ENCODE results near the gene PCED1A. TPM values are rescaled to one million over a fixed set of nuclear protein-coding genes. Genes with fewer than 3 reads are reported as not detected.
"Not testable (repeated sequence)": the region's sequence is repeated elsewhere in the genome, so short reads cannot be mapped to it uniquely, and the experiment has no call there.

The PCED1A gene
- polyA plus RNA-seq, 4 donors, result 61.1 to 74.4 (median 62.3) TPM

DNA sequence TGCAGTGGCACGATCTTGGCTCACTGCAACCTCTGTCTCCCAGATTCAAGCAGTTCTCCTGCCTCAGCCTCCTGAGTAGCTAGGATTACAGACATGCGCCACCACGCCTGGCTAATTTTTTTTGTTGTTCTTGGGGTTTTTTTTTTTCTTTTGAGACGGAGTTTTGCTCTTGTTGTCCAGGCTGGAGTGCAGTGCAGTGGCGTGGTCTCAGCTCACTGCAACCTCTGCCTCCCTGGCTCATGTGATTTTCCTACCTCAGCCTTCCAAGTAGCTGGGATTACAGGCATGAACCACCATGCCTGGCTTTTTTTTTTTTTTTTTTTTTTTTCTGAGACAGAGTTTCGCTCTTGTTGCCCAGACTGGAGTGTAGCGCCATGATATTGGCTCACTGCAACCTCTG, 9.2 kb downstream of the PCED1A start:
- DNase-seq (ENCODE audit: low read depth in 4 of 4, low spot score in 3 of 4), result not testable (repeated sequence)

DNA sequence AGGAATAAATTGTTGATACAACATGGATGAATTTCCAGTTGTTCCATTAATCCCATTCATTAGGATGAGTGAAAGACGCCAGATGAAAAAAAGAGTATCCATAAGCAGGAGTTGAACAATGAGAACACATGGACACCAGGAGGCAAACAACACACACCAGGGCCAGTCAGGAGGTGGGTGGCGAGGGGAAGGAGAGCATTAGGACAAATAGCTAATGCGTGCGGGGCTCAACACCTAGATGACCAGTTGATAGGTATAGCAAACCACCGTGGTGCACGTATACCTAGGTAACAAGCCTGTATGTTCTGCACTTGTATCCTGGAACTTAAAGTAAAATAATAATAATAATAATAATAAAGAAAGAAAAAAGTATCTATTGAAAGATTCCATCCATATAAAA, 11.1 kb downstream of the PCED1A start:
- no peak for DNase-seq (ENCODE audit: low read depth in 4 of 4, low spot score in 3 of 4)

DNA sequence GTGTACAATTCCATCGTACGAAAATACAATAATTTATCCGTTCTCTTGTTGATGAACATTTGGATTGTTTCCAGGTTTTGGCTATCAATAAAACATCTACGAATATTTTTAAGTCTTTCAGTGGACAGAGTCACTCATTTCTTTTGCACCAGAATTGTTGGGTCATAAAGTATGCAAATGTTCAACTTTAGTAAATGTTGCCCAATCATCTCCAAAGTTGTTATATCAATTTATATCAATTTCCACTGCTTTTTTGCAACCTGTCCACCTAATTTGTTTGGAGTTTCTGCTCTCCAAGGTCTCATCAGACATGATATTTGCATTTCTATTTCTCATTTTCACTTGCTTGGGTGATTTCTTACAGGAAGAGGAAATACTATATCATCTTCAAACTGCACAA, 13.8 kb downstream of the PCED1A start:
- DNase-seq (ENCODE audit: low read depth in 4 of 4, low spot score in 3 of 4), result no peak

DNA sequence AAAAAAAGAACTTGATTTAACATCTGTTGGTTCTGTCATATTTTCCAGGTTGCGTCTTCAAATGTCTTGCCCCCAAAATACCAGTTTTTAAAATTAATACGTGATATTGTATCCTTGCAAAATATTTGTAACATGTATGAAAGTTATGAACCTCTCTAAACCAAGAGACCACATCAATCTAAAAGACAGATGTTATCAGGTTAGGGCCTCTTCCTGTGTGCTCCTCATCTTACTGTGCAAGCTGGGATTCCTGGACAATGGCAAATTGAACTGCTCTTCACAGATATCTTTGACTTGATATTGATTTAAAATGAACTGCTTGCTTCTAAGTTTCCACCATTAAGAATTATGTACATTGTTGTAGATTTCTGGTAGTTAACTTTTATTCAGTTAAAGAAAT, 14.7 kb downstream of the PCED1A start:
- no peak for DNase-seq (ENCODE audit: low read depth in 4 of 4, low spot score in 3 of 4)

DNA sequence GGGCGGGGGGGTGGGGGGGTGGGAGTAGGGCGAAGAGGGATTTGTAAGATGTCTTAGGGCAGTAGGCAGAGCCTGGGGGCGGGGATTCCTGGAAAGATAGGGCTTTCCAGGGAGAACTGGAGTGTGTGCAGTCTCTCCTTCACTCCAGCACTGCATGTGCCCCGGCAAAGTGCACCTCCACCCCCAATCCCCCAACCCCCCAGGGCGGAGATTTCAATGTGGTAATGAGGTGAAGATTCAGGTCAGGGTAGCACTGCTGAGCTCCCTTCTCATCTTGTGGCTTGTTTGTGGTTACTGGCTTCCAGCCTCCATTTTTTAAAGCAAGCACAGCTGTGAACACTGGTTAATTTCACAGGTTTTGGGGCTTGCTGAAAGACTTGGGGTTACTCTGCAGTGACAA, 18.4 kb downstream of the PCED1A start:
- no peak for DNase-seq (ENCODE audit: low read depth in 4 of 4, low spot score in 3 of 4)

DNA sequence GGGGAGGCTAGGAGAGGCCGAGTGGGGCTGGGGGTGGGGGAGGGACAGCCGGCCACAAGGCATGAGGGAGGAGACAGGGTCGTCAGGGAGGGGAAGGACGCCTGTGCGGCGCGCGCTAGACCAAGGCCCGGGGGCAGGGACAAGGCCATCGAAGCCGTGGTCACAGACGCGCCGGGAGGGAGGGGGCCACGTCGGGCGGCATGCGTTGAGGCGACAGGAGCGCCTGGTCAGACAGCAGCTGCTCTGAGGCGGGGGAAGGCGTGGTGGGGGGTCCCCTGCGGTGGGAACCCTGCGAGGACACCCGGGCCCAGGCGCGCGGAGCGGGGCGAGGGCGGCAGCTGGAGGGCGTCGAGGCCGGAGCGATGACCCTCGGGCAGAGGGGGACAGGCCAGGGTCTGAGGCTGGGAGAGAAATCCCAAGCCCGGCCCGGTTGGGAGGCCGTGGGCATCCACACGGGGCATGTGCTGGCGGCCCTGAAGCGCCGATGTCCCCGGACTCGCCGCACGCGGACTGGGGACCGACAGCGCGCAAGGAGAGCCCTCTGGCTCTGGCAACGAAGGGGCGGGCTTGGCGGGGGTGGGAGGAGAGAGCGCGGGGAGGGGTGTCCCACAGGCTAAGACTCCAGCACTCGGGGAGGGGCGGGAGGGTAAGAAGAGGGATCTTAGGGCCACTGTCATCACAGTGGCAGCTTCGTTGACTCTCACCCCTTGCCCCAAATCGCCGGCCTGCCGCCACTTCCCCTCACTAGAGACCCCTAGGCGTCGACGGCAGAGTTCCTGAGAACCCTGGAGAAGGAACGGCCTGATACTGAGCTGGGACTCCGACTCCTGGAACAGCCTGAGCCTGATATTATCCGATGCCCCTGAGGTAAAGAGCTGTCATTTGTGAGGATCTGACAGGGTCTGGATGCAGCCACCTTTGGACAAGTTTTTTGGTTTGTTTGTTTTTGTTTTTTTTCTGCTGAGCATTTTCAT, 19.3 kb downstream of the PCED1A start:
- DNase-seq (ENCODE audit: low read depth in 4 of 4, low spot score in 3 of 4), result no peak

DNA sequence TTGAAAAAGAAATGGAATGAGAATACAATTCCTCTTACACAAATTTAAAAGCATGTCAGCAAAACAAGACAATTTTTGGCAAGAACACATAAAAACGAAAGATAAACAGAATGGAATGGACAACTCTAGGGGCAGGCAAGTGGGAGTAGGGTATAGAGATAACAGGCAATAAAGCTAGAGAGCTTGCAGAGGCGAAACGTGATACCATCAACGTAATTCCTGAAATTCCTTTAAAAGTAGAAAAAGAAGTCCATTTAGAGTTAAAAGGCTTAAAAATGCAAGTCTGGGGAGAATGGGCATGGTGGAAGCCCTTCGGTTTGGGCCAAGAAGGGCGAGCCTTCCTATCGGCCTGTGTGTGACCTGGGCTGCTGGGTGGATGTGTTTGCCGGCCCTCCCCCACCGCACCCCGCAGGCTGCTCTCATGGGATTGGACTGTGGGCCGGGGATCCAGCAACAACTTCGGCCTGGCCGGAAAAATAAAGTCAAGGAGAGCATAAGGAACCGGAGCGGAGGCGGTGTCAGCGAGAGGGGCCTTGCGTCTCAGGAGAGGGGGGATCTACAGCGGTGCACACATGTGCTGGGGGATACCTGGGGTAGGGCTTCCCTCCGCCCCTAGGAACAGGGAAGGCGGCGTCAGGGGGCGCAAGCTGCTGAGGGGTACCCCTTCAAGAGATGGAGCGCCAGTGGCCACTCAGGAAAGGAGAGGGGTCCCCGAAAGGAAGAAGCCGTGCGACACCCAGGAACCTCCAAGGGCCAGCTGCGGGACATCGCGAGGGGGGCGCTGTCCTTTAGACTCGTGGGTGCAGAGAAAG, 20.2 kb downstream of the PCED1A start:
- no peak for DNase-seq (ENCODE audit: low read depth in 4 of 4, low spot score in 3 of 4)

DNA sequence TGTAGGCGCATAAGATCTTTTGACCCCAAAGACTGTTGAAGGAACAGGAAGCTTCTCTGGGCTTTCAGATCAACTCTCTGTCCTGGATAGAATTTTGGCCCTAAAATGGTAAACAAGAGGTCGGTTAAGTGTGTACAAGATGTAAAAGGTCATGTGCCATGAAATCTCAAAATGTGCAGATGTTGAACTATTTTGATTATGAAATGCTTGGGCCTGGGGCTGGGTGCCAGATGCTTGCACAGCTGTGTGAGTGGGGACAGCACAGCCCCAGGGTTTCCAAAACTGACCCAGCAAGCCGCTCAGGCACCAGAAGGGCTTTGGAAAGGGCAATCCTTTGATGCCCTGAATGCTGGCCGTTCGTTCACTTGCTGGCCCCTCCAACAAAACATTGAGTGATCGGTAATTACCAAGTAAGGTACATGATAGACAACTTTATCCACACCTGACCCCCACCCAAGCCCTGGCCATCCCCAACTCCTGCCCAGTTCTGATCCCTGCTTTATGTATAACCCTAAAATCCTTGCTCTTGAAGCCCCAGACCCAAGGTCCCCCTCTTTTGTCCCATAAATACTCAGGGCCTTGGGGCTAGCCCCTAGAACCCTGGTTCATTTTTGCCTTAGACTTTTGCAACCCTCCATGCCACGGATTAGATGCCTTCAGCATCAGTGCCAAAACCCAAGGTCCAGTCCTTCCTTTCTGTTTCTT, 22.4 kb downstream of the PCED1A start:
- no peak for DNase-seq (ENCODE audit: low read depth in 4 of 4, low spot score in 3 of 4)

DNA sequence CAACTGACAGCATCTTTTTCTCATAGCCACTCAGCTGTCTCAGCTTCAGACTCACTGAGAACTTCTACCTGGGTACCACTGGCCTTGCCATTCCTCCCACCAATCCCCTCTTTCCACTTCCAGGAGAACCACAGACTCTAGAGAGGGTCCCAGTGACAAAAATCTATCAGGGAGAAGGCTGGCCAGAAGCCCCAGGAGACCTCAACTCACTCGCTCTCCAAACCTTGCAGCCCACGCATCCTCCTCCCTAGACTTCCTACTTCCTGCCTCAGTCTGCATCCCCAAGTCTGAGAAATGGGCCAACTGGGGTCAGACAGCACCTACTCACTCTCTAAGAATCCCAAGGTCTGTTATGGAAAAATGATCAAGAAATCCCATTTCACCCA, 23.1 kb downstream of the PCED1A start:
- no peak for DNase-seq (ENCODE audit: low read depth in 4 of 4, low spot score in 3 of 4)

DNA sequence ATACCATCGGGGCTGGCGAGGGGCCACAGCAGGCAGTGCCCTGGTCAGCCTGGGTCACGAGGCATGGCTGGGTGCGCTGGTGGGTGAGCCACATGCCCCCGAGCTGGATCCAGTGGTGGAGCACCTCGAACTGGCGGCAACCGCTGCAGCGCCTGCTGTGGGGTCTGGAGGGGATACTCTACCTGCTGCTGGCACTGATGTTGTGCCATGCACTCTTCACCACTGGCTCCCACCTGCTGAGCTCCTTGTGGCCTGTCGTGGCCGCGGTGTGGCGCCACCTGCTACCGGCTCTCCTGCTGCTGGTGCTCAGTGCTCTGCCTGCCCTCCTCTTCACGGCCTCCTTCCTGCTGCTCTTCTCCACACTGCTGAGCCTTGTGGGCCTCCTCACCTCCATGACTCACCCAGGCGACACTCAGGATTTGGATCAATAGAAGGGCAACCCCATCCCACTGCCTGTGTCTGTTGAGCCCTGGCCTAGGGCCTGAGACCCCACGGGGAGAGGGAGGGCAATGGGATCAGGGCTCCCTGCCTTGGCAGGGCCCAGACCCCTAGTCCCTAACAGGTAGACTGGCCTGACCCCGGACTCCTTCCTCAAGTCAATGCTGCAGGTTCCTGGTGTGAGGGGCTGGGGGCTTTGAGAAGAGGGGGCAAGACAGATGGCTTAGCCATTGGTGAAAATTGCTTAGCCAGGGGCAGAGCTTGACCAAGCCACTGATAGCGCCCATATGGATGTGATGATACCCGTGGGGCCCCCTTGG, 23.7 kb downstream of the PCED1A start:
- DNase-seq (ENCODE audit: low read depth in 4 of 4, low spot score in 3 of 4), result no peak

DNA sequence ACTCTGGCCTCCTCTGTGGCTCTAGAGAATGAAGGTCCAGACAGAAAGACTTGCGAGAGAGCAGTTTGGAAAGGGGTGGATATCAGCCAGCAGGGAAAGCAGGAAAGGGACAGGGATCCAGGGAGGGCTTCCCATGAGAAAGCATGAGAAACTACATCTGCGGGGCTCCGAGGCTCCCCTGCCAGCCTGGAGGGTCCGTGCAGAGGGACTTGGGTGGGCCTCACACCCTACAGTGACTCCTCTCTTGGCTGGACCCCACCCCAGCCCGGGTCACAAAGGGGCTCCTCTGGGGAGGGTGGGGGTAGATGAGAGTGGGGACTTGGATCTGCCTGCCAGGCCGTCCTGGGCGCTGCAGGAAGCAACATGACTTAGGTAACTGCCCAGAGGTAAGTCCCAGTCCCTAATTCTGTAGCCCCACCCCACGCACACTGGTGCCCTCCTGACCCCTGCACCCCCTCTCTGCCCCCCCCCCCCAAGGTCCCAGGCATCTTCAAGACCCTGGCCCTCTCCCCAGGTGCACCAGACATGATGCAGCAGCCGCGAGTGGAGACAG, 24.3 kb downstream of the PCED1A start, which contains the start of gene TMEM239:
TMEM239 (plus strand) TSS at position 335 of the 553 bp plus-strand sequence; CDS start at position 526, 191 bp downstream.
- DNase-seq (ENCODE audit: low read depth in 4 of 4, low spot score in 3 of 4), result no peak

DNA sequence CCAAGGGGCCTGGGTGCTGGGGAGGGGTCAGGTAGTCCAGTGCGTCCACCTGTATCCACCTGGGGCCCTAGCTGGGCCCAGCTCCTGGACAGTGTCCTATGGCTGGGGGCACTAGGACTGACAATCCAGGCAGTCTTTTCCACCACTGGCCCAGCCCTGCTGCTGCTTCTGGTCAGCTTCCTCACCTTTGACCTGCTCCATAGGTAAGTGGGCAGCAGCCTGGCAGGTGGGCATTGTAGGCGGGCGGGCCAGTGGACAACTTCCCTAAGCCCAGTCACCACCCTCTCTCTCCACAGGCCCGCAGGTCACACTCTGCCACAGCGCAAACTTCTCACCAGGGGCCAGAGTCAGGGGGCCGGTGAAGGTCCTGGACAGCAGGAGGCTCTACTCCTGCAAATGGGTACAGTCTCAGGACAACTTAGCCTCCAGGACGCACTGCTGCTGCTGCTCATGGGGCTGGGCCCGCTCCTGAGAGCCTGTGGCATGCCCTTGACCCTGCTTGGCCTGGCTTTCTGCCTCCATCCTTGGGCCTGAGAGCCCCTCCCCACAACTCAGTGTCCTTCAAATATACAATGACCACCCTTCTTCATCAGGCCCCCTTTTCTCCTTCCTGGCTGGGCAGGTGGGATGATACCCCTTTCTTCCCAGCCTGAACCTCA, 25.1 kb downstream of the PCED1A start:
- no peak for DNase-seq (ENCODE audit: low read depth in 4 of 4, low spot score in 3 of 4)

DNA sequence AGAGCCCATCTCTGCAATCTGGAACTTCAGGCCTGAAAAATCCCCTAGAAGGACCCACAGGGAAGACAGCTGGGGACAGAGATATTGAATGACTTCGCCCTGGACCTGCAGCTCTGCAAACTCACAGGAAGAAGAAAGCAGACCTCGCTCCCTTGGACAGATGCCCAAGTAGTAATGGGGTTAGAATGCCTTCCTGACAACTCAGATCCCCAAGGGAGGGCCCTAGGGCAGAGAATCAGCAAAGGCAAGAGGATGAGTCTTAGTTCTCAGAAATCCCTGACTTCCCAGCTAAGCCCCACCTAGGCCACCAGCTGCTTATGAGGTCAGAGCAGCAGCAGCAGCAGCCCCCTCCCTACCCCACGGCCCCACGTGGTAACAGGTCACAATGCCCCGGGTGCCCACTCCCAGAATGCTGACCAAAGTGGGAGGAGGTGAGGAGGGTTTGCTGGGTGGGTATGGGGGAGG, 25.8 kb downstream of the PCED1A start, which contains the start of gene C20orf141:
C20orf141 (plus strand) TSS at position 401 of the 465 bp plus-strand sequence. CDS start 198 bp downstream, outside the sequence.
- no peak for DNase-seq (ENCODE audit: low read depth in 4 of 4, low spot score in 3 of 4)

DNA sequence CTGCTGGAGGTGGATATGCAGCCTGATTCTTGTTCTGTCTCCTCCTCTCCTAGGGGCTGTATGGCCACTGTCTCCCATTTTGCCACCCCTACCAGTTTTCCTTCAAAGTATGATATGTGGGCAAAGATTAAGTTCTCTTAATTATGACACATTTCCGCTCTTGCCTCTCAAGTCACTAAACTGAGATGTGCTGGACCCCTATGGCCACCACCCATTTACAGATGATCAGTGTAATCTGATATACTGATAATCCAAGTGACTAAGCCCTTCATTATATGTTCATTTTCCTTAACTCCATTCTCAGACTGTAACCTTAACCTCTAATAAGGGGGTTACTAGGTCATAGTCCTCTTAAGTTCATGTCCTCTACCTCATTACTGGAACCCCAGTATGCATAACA, 26.4 kb downstream of the PCED1A start:
- DNase-seq (ENCODE audit: low read depth in 4 of 4, low spot score in 3 of 4), result no peak

DNA sequence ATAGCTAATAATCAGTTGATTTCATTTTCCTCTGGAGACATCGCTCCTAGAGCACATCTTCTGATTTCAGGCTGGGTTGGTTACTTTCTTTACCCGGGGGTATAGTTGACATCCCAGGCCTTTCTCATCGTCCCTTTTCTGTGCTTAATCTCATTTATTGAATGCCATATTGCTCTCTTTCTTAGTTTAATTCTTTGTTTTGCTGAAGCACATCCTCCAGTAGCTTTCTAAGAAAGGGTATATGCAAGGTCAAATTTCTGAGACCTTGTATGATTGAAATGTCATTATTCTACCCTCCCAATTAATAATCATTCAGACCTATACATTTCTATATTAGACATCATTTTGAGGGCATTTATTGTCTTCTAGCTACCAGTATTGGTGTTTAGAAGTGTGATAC, 28.3 kb downstream of the PCED1A start:
- no peak for DNase-seq (ENCODE audit: low read depth in 4 of 4, low spot score in 3 of 4)

DNA sequence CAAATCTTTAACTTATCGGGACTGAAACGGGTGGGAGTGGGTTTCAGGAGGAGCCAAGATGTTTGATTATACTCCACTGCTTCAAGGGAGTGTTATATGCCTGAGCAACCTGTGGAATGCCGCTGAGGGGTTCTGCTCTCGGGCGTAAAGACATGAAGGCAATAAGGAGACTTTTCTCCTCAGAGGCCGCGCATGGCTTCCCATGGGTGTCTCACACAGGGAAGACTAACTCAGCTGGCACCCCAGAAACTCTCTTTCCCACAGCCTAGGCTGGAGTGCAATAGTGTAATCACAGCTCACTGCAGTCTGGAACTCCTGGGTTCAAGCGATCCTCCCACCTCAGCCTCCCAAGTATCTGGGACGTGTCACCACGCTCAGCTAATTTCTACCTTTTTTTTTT, 30.8 kb downstream of the PCED1A start:
- DNase-seq (ENCODE audit: low read depth in 4 of 4, low spot score in 3 of 4), result no peak

DNA sequence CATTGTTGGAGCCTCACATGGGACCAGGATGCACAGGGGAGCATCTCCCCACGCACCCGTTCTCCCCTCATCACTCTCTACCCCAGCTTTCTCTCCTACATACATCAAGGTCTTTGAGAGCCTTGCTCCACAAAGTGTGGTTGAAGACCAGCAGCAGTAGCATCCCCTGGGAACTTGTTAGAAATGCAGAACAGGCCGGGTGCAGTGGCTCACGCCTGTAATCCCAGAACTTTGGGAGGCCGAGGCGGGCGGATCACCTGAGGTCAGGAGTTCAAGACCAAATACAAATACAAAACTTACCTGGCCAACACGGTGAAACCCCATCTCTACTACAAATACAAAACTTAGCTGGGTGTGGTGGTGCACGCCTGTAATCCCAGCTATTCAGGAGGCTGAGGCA, 32.5 kb downstream of the PCED1A start:
- not testable (repeated sequence) for DNase-seq (ENCODE audit: low read depth in 4 of 4, low spot score in 3 of 4)

DNA sequence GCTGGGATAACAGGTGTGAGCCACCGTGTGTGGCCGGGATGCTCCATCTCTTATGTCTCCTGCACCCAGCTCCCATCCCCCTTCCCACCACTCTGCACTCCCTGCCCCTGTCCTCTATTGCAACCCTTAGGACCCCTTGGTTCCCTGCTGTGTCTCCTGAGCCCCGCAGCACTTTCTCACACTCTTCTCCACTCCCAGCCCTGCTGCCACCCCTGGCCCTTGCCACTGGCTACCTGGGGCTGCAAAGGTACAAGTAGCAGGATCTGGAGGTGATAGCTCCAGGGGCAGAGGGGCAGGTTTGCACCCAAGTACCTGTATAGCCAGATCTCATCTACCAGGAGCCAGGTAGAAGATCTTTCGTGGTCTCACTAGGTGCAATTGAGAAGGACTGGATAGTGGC, 33.4 kb downstream of the PCED1A start:
- no peak for DNase-seq (ENCODE audit: low read depth in 4 of 4, low spot score in 3 of 4)

DNA sequence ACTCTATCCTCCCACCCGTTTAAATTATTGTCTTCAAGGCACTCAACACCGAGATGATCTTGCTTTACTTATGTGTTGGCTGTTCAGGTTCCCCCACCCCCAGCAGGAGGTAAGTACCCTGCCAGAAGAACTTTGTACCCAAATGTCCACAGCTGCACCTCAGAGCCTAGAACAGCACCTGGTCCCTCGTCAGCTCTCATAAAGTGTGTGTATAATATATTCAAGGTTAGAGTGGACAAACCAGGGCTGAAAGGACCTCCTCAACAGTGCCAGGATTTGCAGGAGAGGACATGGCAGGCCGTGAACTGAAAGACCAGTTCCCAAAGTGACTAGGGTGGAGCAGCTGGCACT, 34.1 kb downstream of the PCED1A start:
- DNase-seq (ENCODE audit: low read depth in 4 of 4, low spot score in 3 of 4), result no peak
